IMR-90 (cell line): ENCODE measurements around the gene NACC2.

ENCODE experiments used
- CEBPB ChIP-seq: IDR thresholded peaks from 2 replicates; pipeline ENCODE4 v1.6.1; 2012; ENCODE audit warnings: low read depth, low read length, improper control_type of control experiment
- POLR2A ChIP-seq: IDR thresholded peaks from 2 replicates; pipeline ENCODE4 v1.6.1; 2012; ENCODE audit warnings: mild to moderate bottlenecking, low read depth, low read length
- TF ChIP-seq, protein P1 (sequence below): conservative IDR thresholded peaks from 2 replicates; pipeline ENCODE4 v1.5.1; 2012; ENCODE audit warnings: mild to moderate bottlenecking, low read depth, low read length, improper control_type of control experiment

DNA sequence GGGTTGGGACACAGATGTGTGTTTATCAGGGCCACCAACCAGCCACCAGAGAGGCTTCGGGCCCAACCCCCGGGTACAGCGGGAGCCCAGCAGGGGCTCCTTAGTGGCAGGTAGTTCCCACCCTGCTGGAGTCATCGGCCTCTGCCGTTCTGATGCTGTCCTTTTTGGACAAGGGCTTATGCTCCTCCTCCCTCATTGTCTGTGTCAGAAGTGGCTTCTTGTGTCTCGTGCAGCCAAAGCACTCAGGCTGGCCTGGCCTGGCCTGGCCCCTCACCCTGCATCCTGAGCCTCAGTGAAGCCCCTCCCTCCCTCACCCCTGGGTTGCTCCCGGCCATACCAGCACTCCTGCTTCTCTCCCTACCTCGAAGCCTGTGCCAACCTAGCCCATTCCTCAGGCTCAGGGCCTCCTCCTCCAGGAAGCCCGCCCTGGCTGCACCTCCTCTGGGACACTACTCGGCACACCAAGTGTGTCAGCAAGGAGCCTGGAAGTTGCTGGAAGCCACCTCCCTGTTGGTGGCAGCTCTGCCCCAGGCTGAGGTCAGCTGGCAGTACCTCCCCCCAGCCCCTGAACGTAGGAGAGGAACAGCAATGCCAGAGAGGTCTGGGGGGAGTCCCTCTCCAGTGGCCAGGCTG lies 129.8 kb downstream of the NACC2 start:
- TF ChIP-seq CEBPB (no peak), POLR2A (no peak)
- TF ChIP-seq, protein P1, sequence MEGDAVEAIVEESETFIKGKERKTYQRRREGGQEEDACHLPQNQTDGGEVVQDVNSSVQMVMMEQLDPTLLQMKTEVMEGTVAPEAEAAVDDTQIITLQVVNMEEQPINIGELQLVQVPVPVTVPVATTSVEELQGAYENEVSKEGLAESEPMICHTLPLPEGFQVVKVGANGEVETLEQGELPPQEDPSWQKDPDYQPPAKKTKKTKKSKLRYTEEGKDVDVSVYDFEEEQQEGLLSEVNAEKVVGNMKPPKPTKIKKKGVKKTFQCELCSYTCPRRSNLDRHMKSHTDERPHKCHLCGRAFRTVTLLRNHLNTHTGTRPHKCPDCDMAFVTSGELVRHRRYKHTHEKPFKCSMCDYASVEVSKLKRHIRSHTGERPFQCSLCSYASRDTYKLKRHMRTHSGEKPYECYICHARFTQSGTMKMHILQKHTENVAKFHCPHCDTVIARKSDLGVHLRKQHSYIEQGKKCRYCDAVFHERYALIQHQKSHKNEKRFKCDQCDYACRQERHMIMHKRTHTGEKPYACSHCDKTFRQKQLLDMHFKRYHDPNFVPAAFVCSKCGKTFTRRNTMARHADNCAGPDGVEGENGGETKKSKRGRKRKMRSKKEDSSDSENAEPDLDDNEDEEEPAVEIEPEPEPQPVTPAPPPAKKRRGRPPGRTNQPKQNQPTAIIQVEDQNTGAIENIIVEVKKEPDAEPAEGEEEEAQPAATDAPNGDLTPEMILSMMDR: no peak
